ENCODE results near the gene C4B.
A peak's percentile ranks its signal among the peaks of the same experiment; 100 is the strongest.
"Not testable (repeated sequence)": the region's sequence is repeated elsewhere in the genome, so short reads cannot be mapped to it uniquely, and the experiment has no call there.

Gene C4B

GRCh38 chr6:32060966-32061655, 46.5 kb downstream of the C4B start:
- POLR2A ChIA-PET, result no interaction called here
- Histone ChIP-seq H3K9me3 (ENCODE audit: control insufficient read depth, insufficient read depth, low read depth, low read length) (no peaks in the 10 kb centered on the region), H3K36me3 (ENCODE audit: control insufficient read depth in 2 of 2, insufficient read depth in 1 of 2, low read length in 2 of 2) (no peaks in the 10 kb centered on the region), H3K4me3 (ENCODE audit: low read depth, low read length) (no peak overlapping the region), H3K27ac (ENCODE audit: extremely low read depth, low read depth, low read length) (no peak overlapping the region), H3K4me1 (ENCODE audit: control insufficient read depth, insufficient read depth, low read length) (no peaks in the 10 kb centered on the region)
- CTCF ChIA-PET, result interaction anchor here (0.7 to 1.0 kb wide), 4 partner anchors 10 to 893 kb away, joined by 3 to 4 read pairs (median 3); no protein-coding TSS in a partner anchor
- TF ChIP-seq ZFHX2 (tag by site-specific recombination; conservative IDR thresholded peaks at IDR 0.05) (0 out of 2 replicates have a peak, but pooled peaks have one; percentile 8), ZNF404 (tag by site-specific recombination; IDR thresholded peaks at IDR 0.05) (no peak), GLIS1 (tag by site-specific recombination; IDR thresholded peaks at IDR 0.05) (no peak), ZNF19 (tag by site-specific recombination; IDR thresholded peaks at IDR 0.05; ENCODE audit: low read depth) (no peak)

- CTCF ChIA-PET, result interaction anchor here (0.6 to 2.9 kb wide), 3 partner anchors 14 to 33 kb away, joined by 3 to 20 read pairs (median 4); no protein-coding TSS in a partner anchor
- TF ChIP-seq BCL11B (tag by site-specific recombination; IDR thresholded peaks at IDR 0.05; ENCODE audit: low read depth) (no peak), ZNF830 (tag by site-specific recombination; IDR thresholded peaks at IDR 0.05; ENCODE audit: low read depth) (no peak)
Measured at GRCh38 chr6:32064706-32065105, 50.1 kb downstream of the C4B start.

GRCh38 chr6:32067521-32067920, 52.9 kb downstream of the C4B start:
- H3K4me1 ChIP-seq (ENCODE audit: control insufficient read depth, insufficient read depth, low read length); H3K36me3 ChIP-seq (ENCODE audit: control insufficient read depth in 2 of 2, insufficient read depth in 1 of 2, low read length in 2 of 2); H3K4me3 ChIP-seq (ENCODE audit: low read depth, low read length); CTCF ChIA-PET; H3K27ac ChIP-seq (ENCODE audit: extremely low read depth, low read depth, low read length); POLR2A ChIA-PET; H3K9me3 ChIP-seq (ENCODE audit: control insufficient read depth, insufficient read depth, low read depth, low read length): not testable (repeated sequence)

More at GRCh38 chr6:32064706-32065105, 50.1 kb downstream of the C4B start:
- H3K4me1 ChIP-seq (ENCODE audit: control insufficient read depth, insufficient read depth, low read length), result no peaks in the 10 kb centered on the region
- no peak overlapping the region for H3K4me3 ChIP-seq (ENCODE audit: low read depth, low read length)
- no peaks in the 10 kb centered on the region for H3K9me3 ChIP-seq (ENCODE audit: control insufficient read depth, insufficient read depth, low read depth, low read length)
- no peak overlapping the region for H3K27ac ChIP-seq (ENCODE audit: extremely low read depth, low read depth, low read length)
- H3K36me3 ChIP-seq (ENCODE audit: control insufficient read depth in 2 of 2, insufficient read depth in 1 of 2, low read length in 2 of 2), result no peaks in the 10 kb centered on the region
- POLR2A ChIA-PET, result no interaction called here

- POLR2A ChIA-PET; H3K4me1 ChIP-seq (ENCODE audit: control insufficient read depth, insufficient read depth, low read length); H3K27ac ChIP-seq (ENCODE audit: extremely low read depth, low read depth, low read length); H3K4me3 ChIP-seq (ENCODE audit: low read depth, low read length); H3K9me3 ChIP-seq (ENCODE audit: control insufficient read depth, insufficient read depth, low read depth, low read length); H3K36me3 ChIP-seq (ENCODE audit: control insufficient read depth in 2 of 2, insufficient read depth in 1 of 2, low read length in 2 of 2): not testable (repeated sequence)
- CTCF ChIA-PET, result interaction anchor here (1.8 kb wide), 1 partner anchor 20 kb away, joined by 8 read pairs; no protein-coding TSS in a partner anchor
Measured at GRCh38 chr6:32068315-32068714, 53.7 kb downstream of the C4B start.

GRCh38 chr6:32068867-32069266, 54.3 kb downstream of the C4B start:
- Histone ChIP-seq H3K36me3 (ENCODE audit: control insufficient read depth in 2 of 2, insufficient read depth in 1 of 2, low read length in 2 of 2) (no peaks in the 10 kb centered on the region), H3K4me3 (ENCODE audit: low read depth, low read length) (no peak overlapping the region), H3K4me1 (ENCODE audit: control insufficient read depth, insufficient read depth, low read length) (no peaks in the 10 kb centered on the region), H3K27ac (ENCODE audit: extremely low read depth, low read depth, low read length) (no peak overlapping the region), H3K9me3 (ENCODE audit: control insufficient read depth, insufficient read depth, low read depth, low read length) (no peaks in the 10 kb centered on the region)
- ChIA-PET CTCF (interaction anchor here (1.2 to 1.8 kb wide), 2 partner anchors 21 to 48 kb away, joined by 3 to 8 read pairs; no protein-coding TSS in a partner anchor), POLR2A (no interaction called here)
- TF ChIP-seq ZBTB6 (tag by site-specific recombination; IDR thresholded peaks at IDR 0.05) (no peak), ZNF677 (tag by site-specific recombination; IDR thresholded peaks at IDR 0.05) (no peak), ZNF37A (tag by site-specific recombination; IDR thresholded peaks at IDR 0.05) (no peak), ZNF76 (tag by site-specific recombination; IDR thresholded peaks at IDR 0.05; ENCODE audit: borderline replicate concordance, low read depth) (no peak), GLIS2 (tag by site-specific recombination; IDR thresholded peaks at IDR 0.05) (no peak), ZNF174 (tag by site-specific recombination; IDR thresholded peaks at IDR 0.05) (no peak), ZNF548 (tag by site-specific recombination; IDR thresholded peaks at IDR 0.05) (no peak), ZBTB49 (tag by site-specific recombination; IDR thresholded peaks at IDR 0.05; ENCODE audit: low read depth) (no peak), ZNF404 (tag by site-specific recombination; IDR thresholded peaks at IDR 0.05) (no peak), ZNF777 (tag by site-specific recombination; IDR thresholded peaks at IDR 0.05; ENCODE audit: borderline replicate concordance) (no peak), PRDM4 (tag by site-specific recombination; IDR thresholded peaks at IDR 0.05) (no peak), ZNF768 (tag by site-specific recombination; IDR thresholded peaks at IDR 0.05) (no peak), ZNF394 (tag by site-specific recombination; IDR thresholded peaks at IDR 0.05; ENCODE audit: borderline replicate concordance) (no peak)
